ENCODE measurements around the gene OR1F1. TPM values are rescaled to one million over a fixed set of nuclear protein-coding genes. Genes with fewer than 3 reads are reported as not detected.

Gene OR1F1
- total RNA-seq, 1 experiment from 2014 or later = 0.26 TPM

GRCh38 chr16:3212567-3212966, 24.6 kb downstream of the OR1F1 start:
- DNase-seq (ENCODE audit: low read depth, low spot score) = no peak
- TF ChIP-seq SIN3A (IDR thresholded peaks at IDR 0.05; ENCODE audit: borderline replicate concordance, insufficient read depth, low read depth, low read length) (no peak), CTCF (IDR thresholded peaks at IDR 0.05) (no peak), POLR2AphosphoS5 (IDR thresholded peaks at IDR 0.05; ENCODE audit: low read depth, low read length) (no peak), REST (IDR thresholded peaks at IDR 0.05; ENCODE audit: insufficient read depth in 1 of 2, low read depth in 2 of 2, low read length in 1 of 2) (no peak), TCF7L2 (IDR thresholded peaks at IDR 0.05; ENCODE audit: low read depth, low read length) (no peak)
- intact Hi-C loops (cut with micrococcal nuclease; ENCODE audit: unreplicated experiment) = no loop called here
- no peaks in the 10 kb centered on the region for H3K36me3 ChIP-seq (ENCODE audit: control insufficient read depth, insufficient read depth, low read length)
- ChIA-PET CTCF (no interaction called here), POLR2A (no interaction called here)
- ATAC-seq = no peak
- no peak overlapping the region for H3K4me3 ChIP-seq (ENCODE audit: low read depth in 2 of 2, low read length in 2 of 2)
- in situ Hi-C loops (cut with HindIII; ENCODE audit: low pct_unique_long_range_greater_than_20kb, low sequenced_read_pairs) = no loop called here
- BruUV-seq (replicated peaks) = no TSS peak
- no peaks in the 10 kb centered on the region for H3K9me3 ChIP-seq (ENCODE audit: control insufficient read depth, insufficient read depth, low read depth, low read length)
- no peaks in the 10 kb centered on the region for H3K4me1 ChIP-seq (ENCODE audit: control insufficient read depth, insufficient read depth, low read length)
- H3K27ac ChIP-seq (ENCODE audit: low read length) = no peak overlapping the region
- H3K27me3 ChIP-seq (ENCODE audit: control insufficient read depth, insufficient read depth, low read length) = no peaks in the 10 kb centered on the region

- intact Hi-C loops (cut with micrococcal nuclease; ENCODE audit: unreplicated experiment) = no loop called here
- BruUV-seq (replicated peaks) = no TSS peak
- in situ Hi-C loops (cut with HindIII; ENCODE audit: low pct_unique_long_range_greater_than_20kb, low sequenced_read_pairs) = no loop called here
- Histone ChIP-seq H3K36me3 (ENCODE audit: control insufficient read depth, insufficient read depth, low read length) (no peaks in the 10 kb centered on the region), H3K4me3 (ENCODE audit: low read depth in 2 of 2, low read length in 2 of 2) (no peak overlapping the region), H3K27ac (ENCODE audit: low read length) (no peak overlapping the region), H3K4me1 (ENCODE audit: control insufficient read depth, insufficient read depth, low read length) (no peaks in the 10 kb centered on the region), H3K9me3 (ENCODE audit: control insufficient read depth, insufficient read depth, low read depth, low read length) (no peaks in the 10 kb centered on the region), H3K27me3 (ENCODE audit: control insufficient read depth, insufficient read depth, low read length) (no peaks in the 10 kb centered on the region)
- TF ChIP-seq TCF7L2 (IDR thresholded peaks at IDR 0.05; ENCODE audit: low read depth, low read length) (no peak), SIN3A (IDR thresholded peaks at IDR 0.05; ENCODE audit: borderline replicate concordance, insufficient read depth, low read depth, low read length) (no peak), CTCF (IDR thresholded peaks at IDR 0.05) (no peak), POLR2AphosphoS5 (IDR thresholded peaks at IDR 0.05; ENCODE audit: low read depth, low read length) (no peak), REST (IDR thresholded peaks at IDR 0.05; ENCODE audit: insufficient read depth in 1 of 2, low read depth in 2 of 2, low read length in 1 of 2) (no peak)
- DNase-seq (ENCODE audit: low read depth, low spot score) = no peak
- ATAC-seq = no peak
- ChIA-PET POLR2A (no interaction called here), CTCF (no interaction called here)
Measured at GRCh38 chr16:3214904-3215600, 27.0 kb downstream of the OR1F1 start.

Data from Panc1 (cell line).